Heart left ventricle (tissue), 13 donors: ENCODE measurements around the gene HYCC2.

ENCODE experiments used
- CTCF ChIP-seq, 12 donors: fragments of 200-600 bp; sonication (generic) in 4 of 12; IDR thresholded peaks; one replicate each; pipeline versions ENCODE4 v1.5.0 to v1.8.0; 2018 to 2022; ENCODE audit warnings: antibody characterized with exemption in 12 of 12, mild to moderate bottlenecking in 5 of 12
- POLR2A ChIP-seq, 2 donors: fragments of 450-650 bp; IDR thresholded peaks; one replicate each; pipeline ENCODE4 v1.6.1; 2017; ENCODE audit warnings: antibody characterized with exemption in 2 of 2, mild to moderate bottlenecking in 2 of 2, moderate library complexity in 2 of 2
- donor health status: ischemic (EF 13 %, LVEDD 7.1; RV severe dilation, severe dysfunction).
- donor health status: DM: no; HTN: yes; CAD: no.
- donor health status: DM: no; HTN: no; CAD: no.
- donor health status: ischemic (EF 25% LVEDD 6.9; RV normal size, moderate dysfunction).
- donor health status: ischemic (EF 25% LVEDD 5.7; RV mildly dilated, moderate dysfunction).
- donor health status: ischemic (EF 35%, LVEDD 5.7; RV mildly dilated, moderate dysfunction).
- donor health status: nonischemic (EF 11% LVEDD 7.7; RV severe dilation, severe dysfunction).
- donor health status: DM: yes; HTN: yes; CAD: no.
- donor health status: PGD.
- donor health status: ischemic (EF 29% LVEDD 5.4; RV normal size, mild dysfunction).
- donor health status: nonischemic (EF 23%, LVEDD 6.1; RV moderate dilation, normal function).

GRCh38 chr2:201093573-201093972 is 22.1 kb upstream of the HYCC2 start:
- TF ChIP-seq CTCF (IDR thresholded peaks at IDR 0.05) (no peak), POLR2A (IDR thresholded peaks at IDR 0.05) (no peak)
